Measurements from ENCODE around the gene ABCD1.
A peak's percentile ranks its signal among the peaks of the same experiment; 100 is the strongest.
"Not testable (repeated sequence)": the region's sequence is repeated elsewhere in the genome, so short reads cannot be mapped to it uniquely, and the experiment has no call there.

ABCD1 gene

DNA sequence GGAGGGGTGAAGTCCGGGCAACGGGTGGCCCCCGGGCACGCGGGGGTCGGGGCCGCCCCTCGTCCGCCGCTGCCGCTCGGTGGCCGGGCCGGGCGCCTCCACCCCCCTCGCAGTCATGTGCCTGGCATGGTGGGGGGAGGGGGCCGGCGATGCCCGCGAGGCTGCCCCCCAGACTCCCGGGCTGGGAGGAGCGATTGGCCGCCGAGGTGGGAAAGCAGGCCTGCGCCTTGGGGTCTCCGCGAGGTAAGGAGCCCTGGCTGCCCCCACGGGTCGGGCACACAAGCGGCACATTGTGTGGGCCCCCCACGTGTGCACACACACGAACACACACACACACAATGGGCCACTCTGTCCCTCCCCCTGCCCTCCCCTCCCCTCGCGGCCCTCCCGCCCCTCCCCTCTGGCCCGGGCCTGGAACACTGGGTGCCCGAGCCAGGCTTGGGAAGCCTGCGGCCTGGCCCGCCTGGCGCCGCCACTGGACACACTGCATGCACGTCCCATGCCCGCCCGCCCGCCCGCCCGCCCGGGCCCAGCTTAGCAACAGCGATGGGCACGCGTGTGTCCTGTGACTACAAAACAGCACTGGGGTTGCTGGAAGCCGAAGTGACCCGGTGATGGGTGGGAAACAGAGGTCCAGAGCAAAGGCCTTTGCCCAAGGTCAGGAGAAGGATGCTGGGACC lies 35.6 kb upstream of the ABCD1 start:
- H3K27me3 Mint-ChIP-seq (ENCODE audit: low read depth), result no peaks in the 10 kb centered on the region
- H3K4me3 Mint-ChIP-seq, result peak overlapping the region; percentile 68 to 79 (median 77)
- no peak overlapping the region for H3K27ac Mint-ChIP-seq
- H3K9me3 Mint-ChIP-seq, result peaks cover 6% of the 10 kb centered on the region
- no peaks in the 10 kb centered on the region for H3K36me3 Mint-ChIP-seq (ENCODE audit: low read depth)
- TF ChIP-seq, protein P1, sequence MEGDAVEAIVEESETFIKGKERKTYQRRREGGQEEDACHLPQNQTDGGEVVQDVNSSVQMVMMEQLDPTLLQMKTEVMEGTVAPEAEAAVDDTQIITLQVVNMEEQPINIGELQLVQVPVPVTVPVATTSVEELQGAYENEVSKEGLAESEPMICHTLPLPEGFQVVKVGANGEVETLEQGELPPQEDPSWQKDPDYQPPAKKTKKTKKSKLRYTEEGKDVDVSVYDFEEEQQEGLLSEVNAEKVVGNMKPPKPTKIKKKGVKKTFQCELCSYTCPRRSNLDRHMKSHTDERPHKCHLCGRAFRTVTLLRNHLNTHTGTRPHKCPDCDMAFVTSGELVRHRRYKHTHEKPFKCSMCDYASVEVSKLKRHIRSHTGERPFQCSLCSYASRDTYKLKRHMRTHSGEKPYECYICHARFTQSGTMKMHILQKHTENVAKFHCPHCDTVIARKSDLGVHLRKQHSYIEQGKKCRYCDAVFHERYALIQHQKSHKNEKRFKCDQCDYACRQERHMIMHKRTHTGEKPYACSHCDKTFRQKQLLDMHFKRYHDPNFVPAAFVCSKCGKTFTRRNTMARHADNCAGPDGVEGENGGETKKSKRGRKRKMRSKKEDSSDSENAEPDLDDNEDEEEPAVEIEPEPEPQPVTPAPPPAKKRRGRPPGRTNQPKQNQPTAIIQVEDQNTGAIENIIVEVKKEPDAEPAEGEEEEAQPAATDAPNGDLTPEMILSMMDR (IDR thresholded peaks at IDR 0.05; ENCODE audit: unreplicated experiment in 3 of 3), result no peak
- H3K4me1 Mint-ChIP-seq, result peaks cover 7% of the 10 kb centered on the region

DNA sequence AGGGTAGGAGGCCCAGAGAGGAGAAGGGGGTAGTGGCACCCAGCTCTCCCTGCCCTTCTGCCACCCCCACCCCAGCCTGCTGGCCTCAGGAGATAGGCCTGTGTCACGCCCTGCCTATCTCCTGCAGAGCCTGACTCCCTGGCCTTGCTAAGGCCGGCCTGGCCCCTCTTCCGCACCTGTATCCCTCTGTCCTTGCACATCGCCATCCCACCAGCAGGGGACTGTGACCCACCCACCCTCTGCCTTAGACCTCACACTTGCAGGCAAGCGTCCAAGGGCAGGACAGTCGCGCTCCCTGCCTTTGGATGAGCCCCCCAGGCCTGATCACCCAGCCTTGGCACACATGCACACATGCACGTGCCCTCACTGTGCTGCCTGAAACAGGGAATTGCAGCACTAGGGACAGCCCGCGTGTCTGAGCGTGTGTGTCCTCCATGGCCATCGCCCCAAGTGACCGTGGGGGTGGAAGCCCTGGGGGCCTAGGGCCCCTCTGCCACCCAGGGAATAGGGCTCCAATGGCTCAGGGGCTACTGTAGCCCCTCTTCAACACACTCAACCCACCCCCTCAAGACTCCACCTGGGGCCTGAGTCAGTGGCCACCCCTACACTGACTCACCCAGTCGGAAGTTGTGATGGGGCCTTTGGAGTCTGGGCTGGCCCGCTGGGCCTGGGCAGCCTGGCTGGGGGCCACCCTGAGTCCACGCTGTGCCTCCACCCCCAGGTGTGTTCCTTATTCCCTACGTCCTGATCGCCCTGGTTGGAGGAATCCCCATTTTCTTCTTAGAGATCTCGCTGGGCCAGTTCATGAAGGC lies 34.8 kb upstream of the ABCD1 start:
- TF ChIP-seq, protein P1 (IDR thresholded peaks at IDR 0.05; ENCODE audit: unreplicated experiment in 3 of 3), result peak in 1 of 3 experiments; percentile 36
- H3K27ac Mint-ChIP-seq, result no peak overlapping the region

DNA sequence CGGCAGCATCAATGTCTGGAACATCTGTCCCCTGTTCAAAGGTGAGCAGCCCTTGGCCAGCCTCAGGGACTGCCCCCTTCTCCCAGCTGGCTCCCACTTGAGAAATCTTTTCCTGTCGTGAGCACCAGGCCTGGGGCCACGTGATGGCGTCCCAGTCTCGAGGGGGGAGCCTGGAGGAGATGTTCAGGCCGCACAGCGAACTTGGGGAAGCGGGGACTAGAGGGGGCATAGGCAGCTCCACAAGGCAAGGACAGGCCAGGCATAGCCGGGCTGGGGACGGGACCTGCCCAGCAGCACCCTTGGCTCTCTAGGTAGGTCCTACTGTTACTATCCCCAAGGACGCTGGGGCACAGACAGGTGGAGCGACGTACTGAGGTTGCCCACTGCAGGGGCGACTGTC lies 34.2 kb upstream of the ABCD1 start:
- peaks cover 6% of the 10 kb centered on the region for H3K9me3 Mint-ChIP-seq
- H3K27me3 Mint-ChIP-seq (ENCODE audit: low read depth), result no peaks in the 10 kb centered on the region
- H3K4me3 Mint-ChIP-seq, result peak overlapping the region; percentile 63 to 80 (median 76)
- TF ChIP-seq, protein P1 (IDR thresholded peaks at IDR 0.05; ENCODE audit: unreplicated experiment in 3 of 3), result no peak
- no peaks in the 10 kb centered on the region for H3K36me3 Mint-ChIP-seq (ENCODE audit: low read depth)
- no peak overlapping the region for H3K27ac Mint-ChIP-seq
- H3K4me1 Mint-ChIP-seq, result peaks cover 7% of the 10 kb centered on the region

More for the DNA sequence above, 34.8 kb upstream of the ABCD1 start:
- no peaks in the 10 kb centered on the region for H3K36me3 Mint-ChIP-seq (ENCODE audit: low read depth)
- peak overlapping the region; percentile 68 to 80 (median 79) for H3K4me3 Mint-ChIP-seq
- H3K27me3 Mint-ChIP-seq (ENCODE audit: low read depth), result no peaks in the 10 kb centered on the region
- peaks cover 6% of the 10 kb centered on the region for H3K9me3 Mint-ChIP-seq
- peaks cover 7% of the 10 kb centered on the region for H3K4me1 Mint-ChIP-seq

DNA sequence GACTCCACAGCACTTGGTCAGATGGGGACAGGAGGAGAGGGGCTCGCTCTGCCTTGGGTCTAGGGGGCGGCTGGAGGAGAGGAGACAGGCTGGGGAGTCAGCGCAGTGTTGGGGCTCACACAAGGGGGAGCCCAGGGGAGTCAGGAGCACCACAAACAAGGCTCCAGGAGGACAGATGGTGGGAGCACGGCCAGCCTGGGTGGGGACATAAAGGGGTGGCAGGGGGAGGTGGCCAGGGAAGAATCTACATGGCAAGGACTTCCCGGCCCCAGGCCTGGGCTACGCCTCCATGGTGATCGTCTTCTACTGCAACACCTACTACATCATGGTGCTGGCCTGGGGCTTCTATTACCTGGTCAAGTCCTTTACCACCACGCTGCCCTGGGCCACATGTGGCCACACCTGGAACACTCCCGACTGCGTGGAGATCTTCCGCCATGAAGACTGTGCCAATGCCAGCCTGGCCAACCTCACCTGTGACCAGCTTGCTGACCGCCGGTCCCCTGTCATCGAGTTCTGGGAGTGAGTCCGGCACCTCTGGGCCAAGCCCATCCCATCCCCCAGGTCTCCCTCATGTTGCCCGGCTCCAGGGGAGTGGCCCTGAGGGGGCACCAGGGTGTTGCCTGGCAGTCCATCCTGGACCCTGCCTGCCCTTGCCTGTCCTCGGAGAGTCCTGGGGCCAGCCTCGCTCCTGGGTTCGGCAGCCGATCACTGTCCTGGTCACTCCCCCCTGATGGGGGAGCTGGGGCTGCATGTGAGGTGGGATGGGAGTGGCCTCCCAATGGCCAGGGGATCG lies 33.4 kb upstream of the ABCD1 start:
- H3K27ac Mint-ChIP-seq; H3K4me1 Mint-ChIP-seq; H3K36me3 Mint-ChIP-seq (ENCODE audit: low read depth); H3K9me3 Mint-ChIP-seq; H3K27me3 Mint-ChIP-seq (ENCODE audit: low read depth): not testable (repeated sequence)
- peak overlapping the region in 1 of 3 experiments; percentile 51 for H3K4me3 Mint-ChIP-seq

DNA sequence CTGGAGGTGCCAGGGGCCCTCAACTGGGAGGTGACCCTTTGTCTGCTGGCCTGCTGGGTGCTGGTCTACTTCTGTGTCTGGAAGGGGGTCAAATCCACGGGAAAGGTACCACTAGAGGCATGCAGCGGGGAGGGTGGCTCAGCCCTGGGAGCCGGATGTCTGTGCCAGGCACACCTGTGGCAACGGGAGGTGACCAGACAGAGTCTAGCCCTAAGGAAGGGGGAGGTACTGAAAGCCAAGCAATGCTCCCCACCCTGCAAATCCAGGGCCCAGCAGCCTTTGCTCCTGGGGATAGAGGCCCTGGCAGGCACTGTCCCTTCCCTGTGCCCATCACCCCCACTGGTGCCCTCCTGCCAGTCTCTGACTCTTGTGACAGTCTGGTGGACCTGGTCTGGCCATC lies 32.7 kb upstream of the ABCD1 start:
- Mint-ChIP-seq H3K27ac (no peak overlapping the region), H3K4me3 (no peak overlapping the region), H3K4me1 (peaks cover under 1% of the 10 kb centered on the region), H3K36me3 (ENCODE audit: low read depth) (peaks cover 5% of the 10 kb centered on the region), H3K9me3 (peaks cover 5% of the 10 kb centered on the region), H3K27me3 (ENCODE audit: low read depth) (no peaks in the 10 kb centered on the region)
- TF ChIP-seq, protein P1 (IDR thresholded peaks at IDR 0.05; ENCODE audit: unreplicated experiment in 3 of 3), result no peak

DNA sequence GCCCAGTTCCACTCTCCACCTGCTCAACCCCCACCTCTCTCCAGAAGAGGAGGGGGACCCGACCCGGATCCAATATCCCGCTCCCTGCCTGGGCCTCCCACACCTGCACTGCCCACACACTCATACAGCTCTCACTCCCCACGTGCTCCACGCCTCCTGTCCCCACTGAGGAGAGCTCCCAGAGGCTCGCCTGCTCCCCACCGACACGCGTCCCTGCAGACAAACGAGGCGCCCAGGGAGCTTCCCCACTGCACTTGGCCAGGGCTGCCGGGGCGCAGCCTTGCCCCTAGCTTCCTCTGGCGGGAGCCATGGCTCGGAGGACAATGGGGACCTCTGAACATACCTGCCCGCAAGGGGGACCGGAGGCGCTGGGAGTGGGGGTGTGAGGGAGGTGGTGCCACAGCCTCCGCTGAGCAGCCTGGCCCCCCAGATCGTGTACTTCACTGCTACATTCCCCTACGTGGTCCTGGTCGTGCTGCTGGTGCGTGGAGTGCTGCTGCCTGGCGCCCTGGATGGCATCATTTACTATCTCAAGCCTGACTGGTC lies 32.0 kb upstream of the ABCD1 start:
- Mint-ChIP-seq H3K27me3 (ENCODE audit: low read depth) (peaks cover under 1% of the 10 kb centered on the region), H3K27ac (no peak overlapping the region), H3K36me3 (ENCODE audit: low read depth) (peaks cover 12% of the 10 kb centered on the region), H3K9me3 (peaks cover 5% of the 10 kb centered on the region), H3K4me1 (peaks cover 7% of the 10 kb centered on the region), H3K4me3 (peak overlapping the region in 1 of 3 experiments; percentile 27)
- TF ChIP-seq, protein P1 (IDR thresholded peaks at IDR 0.05; ENCODE audit: unreplicated experiment in 3 of 3), result no peak

All from nephron (organoid).